ENCODE results near the gene TBCEL. TPM values are rescaled to one million over a fixed set of nuclear protein-coding genes. Genes with fewer than 3 reads are reported as not detected.
"Not testable (repeated sequence)": the region's sequence is repeated elsewhere in the genome, so short reads cannot be mapped to it uniquely, and the experiment has no call there.

The TBCEL gene
- total and polyA plus RNA-seq, 2 donors (not counting 1 experiment from before 2014, with no cell fraction given) = 21.1 to 25.8 TPM

GRCh38 chr11:121031167-121031566, 7.3 kb downstream of the TBCEL start:
- Histone ChIP-seq H3K36me3 (ENCODE audit: control insufficient read depth, insufficient read depth, low read length) (no peaks in the 10 kb centered on the region), H2AFZ (ENCODE audit: low read length) (no peak overlapping the region), H4K20me1 (ENCODE audit: control insufficient read depth, extremely low read depth, insufficient read depth, low read length) (no peaks in the 10 kb centered on the region), H3K4me2 (ENCODE audit: extremely low read depth, insufficient read depth, low read length) (no peak overlapping the region), H3K9ac (ENCODE audit: insufficient read depth, low read length) (no peak overlapping the region), H3K79me2 (ENCODE audit: control insufficient read depth, insufficient read depth, low read length) (peaks cover 8% of the 10 kb centered on the region), H3K4me1 (ENCODE audit: control insufficient read depth, extremely low read depth, insufficient read depth, low read length) (no peaks in the 10 kb centered on the region), H3K4me3 (replicated peaks in 1 of 4; ENCODE audit: control extremely low read depth in 1 of 4, insufficient read depth in 1 of 4, low read depth in 3 of 4, low read length in 4 of 4) (no peak overlapping the region), H3K27me3 (ENCODE audit: control insufficient read depth, insufficient read depth, low read length) (no peaks in the 10 kb centered on the region), H3K9me3 (ENCODE audit: control insufficient read depth, insufficient read depth, low read depth, low read length) (no peaks in the 10 kb centered on the region), H3K27ac (ENCODE audit: insufficient read depth, low read length) (no peak overlapping the region)
- no peak for TF ChIP-seq EZH2 (IDR thresholded peaks at IDR 0.05; ENCODE audit: low read length, missing control alignments)
- TF ChIP-seq, protein P1, sequence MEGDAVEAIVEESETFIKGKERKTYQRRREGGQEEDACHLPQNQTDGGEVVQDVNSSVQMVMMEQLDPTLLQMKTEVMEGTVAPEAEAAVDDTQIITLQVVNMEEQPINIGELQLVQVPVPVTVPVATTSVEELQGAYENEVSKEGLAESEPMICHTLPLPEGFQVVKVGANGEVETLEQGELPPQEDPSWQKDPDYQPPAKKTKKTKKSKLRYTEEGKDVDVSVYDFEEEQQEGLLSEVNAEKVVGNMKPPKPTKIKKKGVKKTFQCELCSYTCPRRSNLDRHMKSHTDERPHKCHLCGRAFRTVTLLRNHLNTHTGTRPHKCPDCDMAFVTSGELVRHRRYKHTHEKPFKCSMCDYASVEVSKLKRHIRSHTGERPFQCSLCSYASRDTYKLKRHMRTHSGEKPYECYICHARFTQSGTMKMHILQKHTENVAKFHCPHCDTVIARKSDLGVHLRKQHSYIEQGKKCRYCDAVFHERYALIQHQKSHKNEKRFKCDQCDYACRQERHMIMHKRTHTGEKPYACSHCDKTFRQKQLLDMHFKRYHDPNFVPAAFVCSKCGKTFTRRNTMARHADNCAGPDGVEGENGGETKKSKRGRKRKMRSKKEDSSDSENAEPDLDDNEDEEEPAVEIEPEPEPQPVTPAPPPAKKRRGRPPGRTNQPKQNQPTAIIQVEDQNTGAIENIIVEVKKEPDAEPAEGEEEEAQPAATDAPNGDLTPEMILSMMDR (conservative IDR thresholded peaks at IDR 0.05 in 1 of 2, IDR thresholded peaks at IDR 0.05 in 1 of 2; ENCODE audit: low read depth in 1 of 2, low read length in 2 of 2) = no peak
- DNase-seq (ENCODE audit: low read depth in 2 of 2) = no peak

DNA sequence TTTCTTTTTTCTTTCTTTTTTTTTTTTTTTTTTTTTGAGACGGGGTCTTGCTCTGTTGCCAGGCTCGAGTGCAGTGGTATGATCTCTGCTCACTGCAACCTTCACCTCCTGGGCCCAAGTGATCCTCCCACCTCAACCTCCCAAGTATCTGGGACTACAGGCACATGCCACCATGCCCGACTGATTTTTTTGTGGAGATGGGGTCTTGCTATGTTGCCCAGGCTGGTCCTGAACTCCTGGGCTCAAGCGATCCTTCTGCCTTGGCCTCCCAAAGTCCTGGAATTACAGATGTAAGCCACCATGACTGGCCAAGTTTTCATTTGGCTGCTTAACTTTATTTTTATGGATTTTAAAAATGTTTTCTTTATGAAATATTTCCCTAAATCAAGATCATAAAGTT, 7.7 kb downstream of the TBCEL start:
- not testable (repeated sequence) for H3K79me2 ChIP-seq (ENCODE audit: control insufficient read depth, insufficient read depth, low read length); H4K20me1 ChIP-seq (ENCODE audit: control insufficient read depth, extremely low read depth, insufficient read depth, low read length)

DNA sequence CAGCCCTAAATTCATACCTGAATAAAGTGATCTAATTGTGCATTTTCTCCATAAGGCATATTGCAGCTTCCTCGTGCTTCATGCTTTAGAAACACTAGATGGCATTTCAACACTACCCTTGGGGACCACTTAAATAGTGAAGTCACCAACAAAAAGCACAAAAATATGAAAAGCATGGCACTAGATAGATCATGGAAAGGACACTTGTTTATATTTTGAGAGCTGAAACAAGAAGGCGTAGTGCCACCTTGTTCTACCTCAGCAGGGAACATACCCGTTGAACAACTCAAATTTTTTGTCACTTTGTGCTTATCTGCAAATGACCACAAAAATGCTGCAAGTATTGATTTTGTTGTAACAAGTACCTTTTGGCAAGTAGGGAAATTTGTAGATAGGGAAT, 8.6 kb downstream of the TBCEL start:
- no peaks in the 10 kb centered on the region for H3K79me2 ChIP-seq (ENCODE audit: control insufficient read depth, insufficient read depth, low read length)
- H3K4me1 ChIP-seq (ENCODE audit: control insufficient read depth, extremely low read depth, insufficient read depth, low read length) = no peaks in the 10 kb centered on the region
- H3K27me3 ChIP-seq (ENCODE audit: control insufficient read depth, insufficient read depth, low read length) = no peaks in the 10 kb centered on the region
- no peak overlapping the region for H2AFZ ChIP-seq (ENCODE audit: low read length)
- H3K9me3 ChIP-seq (ENCODE audit: control insufficient read depth, insufficient read depth, low read depth, low read length) = no peaks in the 10 kb centered on the region
- TF ChIP-seq, protein P1 (conservative IDR thresholded peaks at IDR 0.05 in 1 of 2, IDR thresholded peaks at IDR 0.05 in 1 of 2; ENCODE audit: low read depth in 1 of 2, low read length in 2 of 2) = no peak
- no peak for TF ChIP-seq EZH2 (IDR thresholded peaks at IDR 0.05; ENCODE audit: low read length, missing control alignments)
- DNase-seq (ENCODE audit: low read depth in 2 of 2) = peak in 1 of 2 donors; percentile 20
- H3K4me2 ChIP-seq (ENCODE audit: extremely low read depth, insufficient read depth, low read length) = no peak overlapping the region
- no peak overlapping the region for H3K27ac ChIP-seq (ENCODE audit: insufficient read depth, low read length)
- no peaks in the 10 kb centered on the region for H4K20me1 ChIP-seq (ENCODE audit: control insufficient read depth, extremely low read depth, insufficient read depth, low read length)
- H3K36me3 ChIP-seq (ENCODE audit: control insufficient read depth, insufficient read depth, low read length) = no peaks in the 10 kb centered on the region
- H3K4me3 ChIP-seq (replicated peaks in 1 of 4; ENCODE audit: control extremely low read depth in 1 of 4, insufficient read depth in 1 of 4, low read depth in 3 of 4, low read length in 4 of 4) = no peak overlapping the region
- H3K9ac ChIP-seq (ENCODE audit: insufficient read depth, low read length) = no peak overlapping the region

More for the DNA sequence above, 7.7 kb downstream of the TBCEL start:
- not testable (repeated sequence) for H2AFZ ChIP-seq (ENCODE audit: low read length); H3K27me3 ChIP-seq (ENCODE audit: control insufficient read depth, insufficient read depth, low read length); H3K4me1 ChIP-seq (ENCODE audit: control insufficient read depth, extremely low read depth, insufficient read depth, low read length); H3K4me3 ChIP-seq (replicated peaks in 1 of 4; ENCODE audit: control extremely low read depth in 1 of 4, insufficient read depth in 1 of 4, low read depth in 3 of 4, low read length in 4 of 4); H3K9ac ChIP-seq (ENCODE audit: insufficient read depth, low read length); H3K36me3 ChIP-seq (ENCODE audit: control insufficient read depth, insufficient read depth, low read length); H3K9me3 ChIP-seq (ENCODE audit: control insufficient read depth, insufficient read depth, low read depth, low read length); H3K27ac ChIP-seq (ENCODE audit: insufficient read depth, low read length); DNase-seq (ENCODE audit: low read depth in 2 of 2); H3K4me2 ChIP-seq (ENCODE audit: extremely low read depth, insufficient read depth, low read length)
